Cardiac fibroblast (primary cell): ENCODE results near the gene MVB12B.
A peak's percentile ranks its signal among the peaks of the same experiment; 100 is the strongest.

Experiments
- DNase-seq, 2 donors: peaks; one replicate each; pipeline versions ENCODE4 v3.0.0 to v3.0.0-alpha.2; 2010; ENCODE audit warnings: low read depth in 2 of 2
- H3K4me3 ChIP-seq, 2 donors: replicated peaks in 1 of 2; 1 replicate in 1 of 2; 2 replicates in 1 of 2; pipeline ENCODE4 v1.5.1; 2011; ENCODE audit warnings: low read depth in 2 of 2, low read length in 2 of 2, mild to moderate bottlenecking in 2 of 2, moderate library complexity in 1 of 2
- CTCF ChIP-seq: IDR thresholded peaks from one replicate; pipeline ENCODE4 v1.5.1; 2011; ENCODE audit warnings: low read depth, mild to moderate bottlenecking, low read length, inconsistent platforms

The MVB12B gene

GRCh38 chr9:126510564-126510963, 183.9 kb downstream of the MVB12B start:
- no peak overlapping the region for H3K4me3 ChIP-seq
- TF ChIP-seq CTCF, result no peak
- no peak for DNase-seq

GRCh38 chr9:126511411-126511810, 184.8 kb downstream of the MVB12B start:
- H3K4me3 ChIP-seq, result no peak overlapping the region
- no peak for DNase-seq
- TF ChIP-seq CTCF, result no peak

- no peak for TF ChIP-seq CTCF
- no peak for DNase-seq
- no peak overlapping the region for H3K4me3 ChIP-seq
Observed at GRCh38 chr9:126513159-126514036, 186.8 kb downstream of the MVB12B start.

GRCh38 chr9:126514037-126514821, 187.6 kb downstream of the MVB12B start:
- DNase-seq, result peak; percentile 34 to 51
- no peak overlapping the region for H3K4me3 ChIP-seq
- TF ChIP-seq CTCF, result no peak

- DNase-seq, result no peak
- H3K4me3 ChIP-seq, result no peak overlapping the region
- no peak for TF ChIP-seq CTCF
Observed at GRCh38 chr9:126515001-126515872, 188.6 kb downstream of the MVB12B start.

GRCh38 chr9:126515873-126516505, 189.4 kb downstream of the MVB12B start:
- DNase-seq, result no peak
- TF ChIP-seq CTCF, result no peak
- no peak overlapping the region for H3K4me3 ChIP-seq
